Breast epithelium (tissue), 3 donors: ENCODE data around the gene CRIM1.

Experiments used
- POLR2AphosphoS5 ChIP-seq, 3 donors: sonication (generic); formaldehyde crosslinking; IDR thresholded peaks; one replicate each; pipeline ENCODE4 v1.6.1; 2017; ENCODE audit warnings: antibody characterized with exemption in 3 of 3
- TF ChIP-seq, protein P1 (sequence below), 3 donors: fragments of 450-650 bp; IDR thresholded peaks; one replicate each; pipeline ENCODE4 v1.5.1; 2016 to 2017; ENCODE audit warnings: antibody characterized with exemption in 3 of 3, mild to moderate bottlenecking in 3 of 3, moderate library complexity in 3 of 3

DNA sequence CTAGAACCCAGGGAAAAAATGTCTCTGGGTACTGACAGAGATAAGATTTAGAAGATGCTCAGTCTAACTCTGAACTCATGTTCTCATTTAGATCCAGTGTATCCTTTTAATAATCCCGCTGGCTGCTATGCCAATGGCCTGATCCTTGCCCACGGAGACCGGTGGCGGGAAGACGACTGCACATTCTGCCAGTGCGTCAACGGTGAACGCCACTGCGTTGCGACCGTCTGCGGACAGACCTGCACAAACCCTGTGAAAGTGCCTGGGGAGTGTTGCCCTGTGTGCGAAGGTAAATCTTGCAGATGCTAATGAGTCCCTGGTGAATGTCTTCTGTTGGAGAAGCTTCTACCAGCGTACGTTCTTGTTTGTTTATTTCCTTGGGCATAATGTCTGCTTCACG lies 123.8 kb downstream of the CRIM1 start:
- TF ChIP-seq, protein P1, sequence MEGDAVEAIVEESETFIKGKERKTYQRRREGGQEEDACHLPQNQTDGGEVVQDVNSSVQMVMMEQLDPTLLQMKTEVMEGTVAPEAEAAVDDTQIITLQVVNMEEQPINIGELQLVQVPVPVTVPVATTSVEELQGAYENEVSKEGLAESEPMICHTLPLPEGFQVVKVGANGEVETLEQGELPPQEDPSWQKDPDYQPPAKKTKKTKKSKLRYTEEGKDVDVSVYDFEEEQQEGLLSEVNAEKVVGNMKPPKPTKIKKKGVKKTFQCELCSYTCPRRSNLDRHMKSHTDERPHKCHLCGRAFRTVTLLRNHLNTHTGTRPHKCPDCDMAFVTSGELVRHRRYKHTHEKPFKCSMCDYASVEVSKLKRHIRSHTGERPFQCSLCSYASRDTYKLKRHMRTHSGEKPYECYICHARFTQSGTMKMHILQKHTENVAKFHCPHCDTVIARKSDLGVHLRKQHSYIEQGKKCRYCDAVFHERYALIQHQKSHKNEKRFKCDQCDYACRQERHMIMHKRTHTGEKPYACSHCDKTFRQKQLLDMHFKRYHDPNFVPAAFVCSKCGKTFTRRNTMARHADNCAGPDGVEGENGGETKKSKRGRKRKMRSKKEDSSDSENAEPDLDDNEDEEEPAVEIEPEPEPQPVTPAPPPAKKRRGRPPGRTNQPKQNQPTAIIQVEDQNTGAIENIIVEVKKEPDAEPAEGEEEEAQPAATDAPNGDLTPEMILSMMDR (IDR thresholded peaks at IDR 0.05): no peak
- TF ChIP-seq POLR2AphosphoS5 (IDR thresholded peaks at IDR 0.05): no peak
